HG03039 (cell line): ENCODE results near the gene PSMA5.

Source experiments
- ATAC-seq: cut with Tn5 transposase; IDR thresholded peaks from one replicate; pipeline ENCODE4 v1.9.1; 2021; ENCODE audit warnings: mild to moderate bottlenecking, moderate library complexity; ENCODE audit not compliant: unreplicated experiment

The PSMA5 gene

DNA sequence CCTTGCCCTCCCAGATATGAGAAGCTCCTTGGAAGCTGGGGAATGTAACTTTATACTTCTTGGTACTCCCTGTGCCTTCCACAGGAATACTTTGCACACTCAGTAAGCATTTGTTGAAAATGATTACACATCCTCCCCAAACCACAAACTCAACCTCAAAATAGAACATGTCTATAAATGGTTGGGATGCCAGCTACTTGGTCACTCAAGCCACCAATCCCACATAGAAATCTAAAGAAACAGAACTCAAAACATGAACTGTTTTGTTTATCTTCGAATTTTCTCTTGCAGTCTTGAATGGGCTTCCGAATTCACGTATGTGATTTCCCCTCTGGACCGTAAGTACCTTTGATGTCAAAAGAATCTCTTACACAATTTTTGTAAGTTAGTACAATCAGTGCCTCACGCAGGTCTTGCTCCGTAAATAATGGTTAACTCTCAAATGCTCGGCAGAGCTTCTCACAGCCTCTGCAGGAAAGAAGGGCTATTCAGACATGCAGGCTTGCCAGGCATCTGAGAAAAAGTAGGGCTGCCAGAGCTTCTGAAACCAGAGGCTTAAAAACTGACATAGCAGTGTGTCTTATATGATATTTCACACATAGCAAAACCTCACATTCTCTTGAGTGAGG lies 55.4 kb downstream of the PSMA5 start:
- ATAC-seq = no peak

GRCh38 chr1:109369167-109369746 lies 57.0 kb downstream of the PSMA5 start:
- no peak for ATAC-seq

- no peak for ATAC-seq
Measured at GRCh38 chr1:109368464-109368863, 57.8 kb downstream of the PSMA5 start.

DNA sequence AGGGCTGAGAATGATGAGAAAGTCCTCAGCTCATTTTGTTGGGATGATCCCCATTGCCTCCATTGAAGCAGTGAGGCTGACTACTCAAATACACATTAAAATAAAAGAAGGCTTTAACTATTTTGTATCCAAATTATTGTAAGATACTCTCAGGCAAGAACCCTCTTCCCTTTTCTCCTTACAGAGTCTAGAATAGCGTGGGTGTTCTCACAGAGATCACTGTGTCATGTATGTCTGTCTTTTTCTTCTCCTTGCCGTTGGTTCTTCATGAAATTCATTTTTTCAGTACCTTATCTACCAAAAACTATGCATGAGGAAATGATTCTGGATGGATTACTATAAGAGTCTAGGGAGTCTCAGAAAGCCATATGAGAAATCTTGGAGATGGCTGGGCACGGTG lies 58.6 kb downstream of the PSMA5 start:
- no peak for ATAC-seq

GRCh38 chr1:109365642-109366204 lies 60.5 kb downstream of the PSMA5 start:
- ATAC-seq = no peak

- ATAC-seq = no peak
Measured at GRCh38 chr1:109361649-109362048, 64.6 kb downstream of the PSMA5 start.

- ATAC-seq = no peak
Measured at GRCh38 chr1:109361069-109361468, 65.2 kb downstream of the PSMA5 start.

DNA sequence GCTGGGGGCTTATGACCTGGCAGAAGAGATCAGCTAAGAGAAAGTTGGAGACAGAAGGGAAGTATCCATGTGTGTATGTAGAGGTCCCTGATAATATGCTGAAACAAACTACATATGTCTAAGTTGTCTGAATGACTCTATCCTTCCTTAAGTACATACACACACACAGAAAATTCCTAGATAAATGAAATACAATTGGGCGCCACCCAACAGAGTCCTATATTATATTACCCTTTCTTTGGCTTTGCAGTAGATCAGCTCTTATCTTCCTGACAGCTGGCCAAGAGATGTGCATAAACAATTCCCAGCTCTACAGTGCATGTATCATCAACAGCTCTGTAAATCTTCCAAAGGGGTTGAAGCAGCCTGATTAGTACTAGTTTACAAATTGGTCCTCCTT lies 68.6 kb downstream of the PSMA5 start:
- no peak for ATAC-seq

GRCh38 chr1:109356915-109357314 lies 69.3 kb downstream of the PSMA5 start:
- no peak for ATAC-seq

- ATAC-seq = no peak
Measured at GRCh38 chr1:109356505-109356904, 69.7 kb downstream of the PSMA5 start.

GRCh38 chr1:109354929-109355328 lies 71.3 kb downstream of the PSMA5 start:
- ATAC-seq = no peak

DNA sequence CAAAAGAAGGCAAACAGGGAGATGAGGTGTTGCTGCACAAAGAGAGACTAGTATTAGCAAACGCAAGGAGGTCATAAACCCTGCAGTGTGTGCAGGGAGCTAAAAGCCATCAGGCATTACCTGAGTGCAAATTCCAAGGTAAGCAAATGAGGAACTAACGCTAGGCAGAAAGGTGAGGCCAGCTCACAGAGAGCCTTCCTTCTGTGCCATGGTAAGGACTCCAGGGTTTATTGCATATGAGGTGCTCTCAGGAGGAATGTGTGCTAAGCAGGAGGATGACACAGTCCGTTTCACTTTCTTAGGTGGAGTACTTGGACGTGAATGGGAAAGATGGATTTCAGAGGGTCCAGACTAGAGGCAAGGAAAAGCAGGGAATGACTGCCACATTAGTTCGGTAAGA lies 74.8 kb downstream of the PSMA5 start:
- ATAC-seq = no peak

DNA sequence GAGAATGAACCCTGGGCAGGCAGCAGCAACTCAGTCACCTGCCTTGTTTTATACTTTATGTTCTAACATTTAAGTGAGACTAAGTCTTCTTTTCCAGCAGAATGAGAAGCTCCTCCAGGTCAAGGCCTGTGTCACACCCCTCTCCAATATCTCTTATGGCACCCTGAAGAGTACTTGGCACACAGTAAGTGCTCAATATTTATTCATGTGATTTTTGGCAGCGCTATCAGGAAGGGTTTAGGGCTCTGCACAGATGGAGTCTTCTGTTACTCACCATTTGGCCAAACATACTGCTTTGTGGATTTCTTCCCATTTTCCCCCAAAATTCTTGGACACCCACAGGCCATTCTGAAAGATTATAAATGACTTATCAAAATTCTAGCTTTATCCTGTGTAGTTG lies 75.6 kb downstream of the PSMA5 start:
- no peak for ATAC-seq

GRCh38 chr1:109350182-109350581 lies 76.1 kb downstream of the PSMA5 start:
- no peak for ATAC-seq
